OCI-LY1 (cell line): ENCODE measurements around the gene TBCD.

Source experiments
- CTCF ChIP-seq: fragments of 200-600 bp; sonication (generic), shearing (Covaris generic); IDR thresholded peaks from 2 replicates; pipeline ENCODE4 v1.5.1; 2017; ENCODE audit warnings: mild to moderate bottlenecking, antibody characterized with exemption, low read length, moderate library complexity, mixed read lengths
- EZH2 ChIP-seq: fragments of 200-600 bp; sonication (generic), shearing (Covaris generic); IDR thresholded peaks from 2 replicates; pipeline ENCODE4 v1.8.0; 2017; ENCODE audit warnings: borderline replicate concordance, mixed run types, mild to moderate bottlenecking, antibody characterized with exemption, low read length, moderate library complexity, mixed read lengths

- TF ChIP-seq EZH2 (no peak), CTCF (no peak)
These were observed 112.3 kb downstream of the TBCD start for GRCh38 chr17:82863941-82864712.
